ENCODE measurements around the gene ASCL5.

- TF ChIP-seq SUZ12 (IDR thresholded peaks at IDR 0.05; ENCODE audit: extremely low read depth, insufficient read depth, insufficient read length) (no peak), ZNF274 (IDR thresholded peaks at IDR 0.05; ENCODE audit: low read depth, low read length) (no peak)
These were observed 43.2 kb downstream of the ASCL5 start for GRCh38 chr1:201083741-201084140.
